Mammary epithelial cell (primary cell): ENCODE results near the gene FRMD5.

Source experiments
- EZH2 ChIP-seq: IDR thresholded peaks from 2 replicates; pipeline ENCODE4 v1.6.1; 2012; ENCODE audit warnings: low read length, inconsistent platforms, borderline replicate concordance
- TF ChIP-seq, protein P1 (sequence below), 2 donors: IDR thresholded peaks in 1 of 2; conservative IDR thresholded peaks in 1 of 2; 2 replicates each; pipeline ENCODE4 v1.5.1; 2011 to 2012; ENCODE audit warnings: inconsistent platforms in 2 of 2, low read length in 2 of 2, mild to moderate bottlenecking in 2 of 2, control low read depth in 1 of 2, low read depth in 1 of 2; ENCODE audit not compliant: insufficient read depth in 1 of 2; ENCODE audit errors: extremely low read depth in 1 of 2

GRCh38 chr15:44163370-44163769 is 31.7 kb downstream of the FRMD5 start:
- TF ChIP-seq EZH2 = no peak
- TF ChIP-seq, protein P1, sequence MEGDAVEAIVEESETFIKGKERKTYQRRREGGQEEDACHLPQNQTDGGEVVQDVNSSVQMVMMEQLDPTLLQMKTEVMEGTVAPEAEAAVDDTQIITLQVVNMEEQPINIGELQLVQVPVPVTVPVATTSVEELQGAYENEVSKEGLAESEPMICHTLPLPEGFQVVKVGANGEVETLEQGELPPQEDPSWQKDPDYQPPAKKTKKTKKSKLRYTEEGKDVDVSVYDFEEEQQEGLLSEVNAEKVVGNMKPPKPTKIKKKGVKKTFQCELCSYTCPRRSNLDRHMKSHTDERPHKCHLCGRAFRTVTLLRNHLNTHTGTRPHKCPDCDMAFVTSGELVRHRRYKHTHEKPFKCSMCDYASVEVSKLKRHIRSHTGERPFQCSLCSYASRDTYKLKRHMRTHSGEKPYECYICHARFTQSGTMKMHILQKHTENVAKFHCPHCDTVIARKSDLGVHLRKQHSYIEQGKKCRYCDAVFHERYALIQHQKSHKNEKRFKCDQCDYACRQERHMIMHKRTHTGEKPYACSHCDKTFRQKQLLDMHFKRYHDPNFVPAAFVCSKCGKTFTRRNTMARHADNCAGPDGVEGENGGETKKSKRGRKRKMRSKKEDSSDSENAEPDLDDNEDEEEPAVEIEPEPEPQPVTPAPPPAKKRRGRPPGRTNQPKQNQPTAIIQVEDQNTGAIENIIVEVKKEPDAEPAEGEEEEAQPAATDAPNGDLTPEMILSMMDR (conservative IDR thresholded peaks at IDR 0.05 in 1 of 2, IDR thresholded peaks at IDR 0.05 in 1 of 2; ENCODE audit: extremely low read depth in 1 of 2, insufficient read depth in 1 of 2, low read depth in 1 of 2, low read length in 2 of 2) = no peak
